ENCODE results near the gene COTL1. TPM values are rescaled to one million over a fixed set of nuclear protein-coding genes. Genes with fewer than 3 reads are reported as not detected.
"Not testable (repeated sequence)": the region's sequence is repeated elsewhere in the genome, so short reads cannot be mapped to it uniquely, and the experiment has no call there.

The COTL1 gene
- total and polyA plus RNA-seq, 2 donors from 2014 or later: 122 to 136 TPM

GRCh38 chr16:84628226-84628731 is 10.4 kb upstream of the COTL1 start:
- no peaks in the 10 kb centered on the region for H3K36me3 ChIP-seq (ENCODE audit: control insufficient read depth in 2 of 3, insufficient read depth in 3 of 3, low read length in 3 of 3)
- no peaks in the 10 kb centered on the region for H3K9me3 ChIP-seq (ENCODE audit: control insufficient read depth in 2 of 3, insufficient read depth in 1 of 3, low read length in 3 of 3)
- DNase-seq (no peak), FAIRE-seq (no peak)
- intact Hi-C loops (cut with DNase I): no loop called here
- no peak overlapping the region for H3K27ac ChIP-seq (ENCODE audit: low read depth in 2 of 2, low read length in 2 of 2)
- no peak for TF ChIP-seq CTCF (IDR thresholded peaks at IDR 0.05; ENCODE audit: borderline replicate concordance, extremely low read depth, insufficient read depth)
- no peak overlapping the region for H3K9ac ChIP-seq (ENCODE audit: low read length in 3 of 3)
- H3K4me3 ChIP-seq (ENCODE audit: low read length in 3 of 3): no peak overlapping the region
- no peaks in the 10 kb centered on the region for H3K27me3 ChIP-seq (ENCODE audit: control insufficient read depth, insufficient read depth, low read length)
- H3K4me1 ChIP-seq (ENCODE audit: control insufficient read depth in 2 of 3, insufficient read depth in 2 of 3, low read depth in 1 of 3, low read length in 3 of 3): no peaks in the 10 kb centered on the region

GRCh38 chr16:84625556-84625955 is 7.7 kb upstream of the COTL1 start:
- Histone ChIP-seq H3K4me1 (ENCODE audit: control insufficient read depth in 2 of 3, insufficient read depth in 2 of 3, low read depth in 1 of 3, low read length in 3 of 3) (peaks cover 0 to 2% (median 0%) of the 10 kb centered on the region in 3 donors), H3K9me3 (ENCODE audit: control insufficient read depth in 2 of 3, insufficient read depth in 1 of 3, low read length in 3 of 3) (no peaks in the 10 kb centered on the region), H3K36me3 (ENCODE audit: control insufficient read depth in 2 of 3, insufficient read depth in 3 of 3, low read length in 3 of 3) (no peaks in the 10 kb centered on the region), H3K27me3 (ENCODE audit: control insufficient read depth, insufficient read depth, low read length) (no peaks in the 10 kb centered on the region), H3K4me3 (ENCODE audit: low read length in 3 of 3) (no peak overlapping the region), H3K9ac (ENCODE audit: low read length in 3 of 3) (no peak overlapping the region), H3K27ac (ENCODE audit: low read depth in 2 of 2, low read length in 2 of 2) (no peak overlapping the region)
- no peak for FAIRE-seq
- intact Hi-C loops (cut with DNase I): no loop called here
- no peak for DNase-seq
- no peak for TF ChIP-seq CTCF (IDR thresholded peaks at IDR 0.05; ENCODE audit: borderline replicate concordance, extremely low read depth, insufficient read depth)

DNA sequence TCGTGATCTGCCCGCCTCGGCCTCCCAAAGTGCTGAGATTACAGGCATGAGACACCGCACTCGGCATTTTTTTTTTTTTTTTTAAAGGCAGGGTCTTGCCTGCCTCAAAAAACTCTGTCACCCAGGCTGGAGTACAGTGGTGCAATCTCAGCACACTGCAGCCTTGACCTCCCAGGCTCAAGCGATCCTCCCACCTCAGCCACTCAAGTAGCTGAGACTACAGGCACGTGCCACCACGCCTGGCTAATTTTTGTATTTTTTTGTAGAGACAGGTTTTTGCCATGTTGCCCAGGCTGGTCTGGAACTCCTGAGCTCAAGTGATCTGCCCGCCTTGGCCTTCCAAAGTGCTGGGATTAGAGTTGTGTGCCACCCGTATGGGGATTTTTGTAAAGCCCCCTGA is 3.0 kb upstream of the COTL1 start:
- not testable (repeated sequence) for H3K27me3 ChIP-seq (ENCODE audit: control insufficient read depth, insufficient read depth, low read length); DNase-seq; H3K36me3 ChIP-seq (ENCODE audit: control insufficient read depth in 2 of 3, insufficient read depth in 3 of 3, low read length in 3 of 3); H3K9ac ChIP-seq (ENCODE audit: low read length in 3 of 3); H3K27ac ChIP-seq (ENCODE audit: low read depth in 2 of 2, low read length in 2 of 2); FAIRE-seq; H3K4me3 ChIP-seq (ENCODE audit: low read length in 3 of 3); H3K9me3 ChIP-seq (ENCODE audit: control insufficient read depth in 2 of 3, insufficient read depth in 1 of 3, low read length in 3 of 3)
- intact Hi-C loops (cut with DNase I): loop anchor here (5.0 kb wide), 1 partner anchor 109 kb away; no protein-coding TSS in a partner anchor
- H3K4me1 ChIP-seq (ENCODE audit: control insufficient read depth in 2 of 3, insufficient read depth in 2 of 3, low read depth in 1 of 3, low read length in 3 of 3): peaks cover 0 to 12% (median 0%) of the 10 kb centered on the region in 3 donors

DNA sequence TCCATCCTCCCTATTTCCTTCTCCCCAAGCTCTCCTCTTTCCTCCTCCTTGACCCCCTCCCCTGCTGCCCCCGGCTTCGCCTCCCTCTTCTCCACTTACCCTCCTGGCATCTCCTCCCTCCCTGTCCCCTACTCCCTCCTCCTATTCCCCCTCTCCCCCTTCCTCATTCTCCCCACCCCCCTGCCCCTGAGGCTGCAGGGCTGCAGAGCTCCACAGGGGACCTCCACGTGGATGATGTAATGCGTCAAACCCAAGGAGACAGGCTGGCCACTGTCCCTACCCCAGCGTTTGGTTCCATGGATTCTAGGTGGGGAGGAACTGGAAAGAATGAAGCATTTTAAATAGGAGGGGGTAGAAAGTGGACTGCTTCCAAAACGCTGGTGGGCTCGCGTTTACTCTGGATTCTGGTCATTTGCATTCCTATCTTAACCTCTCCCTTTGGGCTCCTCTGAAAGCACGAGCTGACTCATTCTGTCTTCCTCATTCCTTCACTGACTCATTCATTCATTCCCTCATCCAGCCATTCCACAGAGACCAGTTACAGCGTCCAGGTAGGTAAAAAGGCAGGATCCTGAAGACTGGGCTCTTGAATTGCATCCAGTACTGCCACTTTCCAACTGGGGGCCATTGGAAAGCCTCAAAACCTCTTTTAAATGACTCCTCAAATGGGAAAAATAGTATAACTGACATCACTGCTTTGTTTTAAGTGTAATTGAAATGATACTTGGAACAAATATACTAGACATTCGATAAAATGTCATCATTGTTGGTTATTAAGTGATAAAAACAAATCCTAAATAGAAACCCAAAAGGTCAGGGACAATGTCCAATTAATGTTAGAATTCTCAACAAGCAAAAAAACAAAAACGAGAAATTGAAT is 943 bp upstream of the COTL1 start:
- H3K27ac ChIP-seq (ENCODE audit: low read depth in 2 of 2, low read length in 2 of 2): peak overlapping the region in 1 of 2 donors; percentile 23
- peaks cover 0 to 23% (median 0%) of the 10 kb centered on the region in 3 donors for H3K4me1 ChIP-seq (ENCODE audit: control insufficient read depth in 2 of 3, insufficient read depth in 2 of 3, low read depth in 1 of 3, low read length in 3 of 3)
- H3K4me3 ChIP-seq (ENCODE audit: low read length in 3 of 3): no peak overlapping the region
- TF ChIP-seq CTCF (IDR thresholded peaks at IDR 0.05; ENCODE audit: borderline replicate concordance, extremely low read depth, insufficient read depth): no peak
- H3K9me3 ChIP-seq (ENCODE audit: control insufficient read depth in 2 of 3, insufficient read depth in 1 of 3, low read length in 3 of 3): no peaks in the 10 kb centered on the region
- peak; percentile 57 to 89 (median 74) for DNase-seq
- H3K9ac ChIP-seq (ENCODE audit: low read length in 3 of 3): no peak overlapping the region
- no peaks in the 10 kb centered on the region for H3K36me3 ChIP-seq (ENCODE audit: control insufficient read depth in 2 of 3, insufficient read depth in 3 of 3, low read length in 3 of 3)
- intact Hi-C loops (cut with DNase I): no loop called here
- FAIRE-seq: no peak
- no peaks in the 10 kb centered on the region for H3K27me3 ChIP-seq (ENCODE audit: control insufficient read depth, insufficient read depth, low read length)

Measured in kidney (tissue), 14 donors.